ENCODE results near the gene THOC1.
A peak's percentile ranks its signal among the peaks of the same experiment; 100 is the strongest.

Gene THOC1

GRCh38 chr18:275486-275885, 7.6 kb upstream of the THOC1 start:
- H3K4me3 ChIP-seq (ENCODE audit: low read depth, low read length), result no peak overlapping the region

- H3K4me3 ChIP-seq (ENCODE audit: low read depth, low read length), result no peak overlapping the region
Observed at GRCh38 chr18:274313-274712, 6.5 kb upstream of the THOC1 start.

- H3K4me3 ChIP-seq (ENCODE audit: low read depth, low read length), result no peak overlapping the region
Observed at GRCh38 chr18:273525-273924, 5.7 kb upstream of the THOC1 start.

- no peak overlapping the region for H3K4me3 ChIP-seq (ENCODE audit: low read depth, low read length)
Observed at GRCh38 chr18:272650-273049, 4.8 kb upstream of the THOC1 start.

DNA sequence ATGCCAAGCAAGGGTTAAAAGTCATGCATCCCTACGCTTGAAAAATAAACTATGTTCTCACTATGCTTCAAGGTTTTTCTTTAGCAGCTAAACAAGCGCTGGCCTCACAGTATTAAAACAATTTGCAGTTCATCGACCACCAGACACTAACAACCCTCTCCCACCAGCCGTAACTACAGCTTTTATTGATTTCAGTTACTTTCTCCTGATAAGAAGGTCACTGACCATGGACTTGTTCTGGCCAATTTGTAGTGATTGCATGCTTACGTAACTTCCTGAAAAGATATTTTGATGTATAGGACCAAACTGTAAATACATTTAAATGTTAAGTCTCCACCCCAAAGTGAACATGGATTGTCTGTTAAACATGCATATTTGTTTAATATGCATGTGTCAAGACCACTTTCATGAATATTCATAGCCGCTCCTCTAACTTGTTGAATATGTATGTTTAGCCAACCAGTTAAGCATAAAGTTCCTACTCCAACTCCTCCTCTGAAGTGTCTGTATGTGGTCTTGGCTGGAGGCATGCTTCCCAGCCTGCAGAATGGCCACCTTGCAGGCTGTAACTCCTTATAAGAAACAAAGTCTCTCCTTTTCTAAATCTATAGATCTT, 1.7 kb upstream of the THOC1 start:
- H3K4me3 ChIP-seq (ENCODE audit: low read depth, low read length), result no peak overlapping the region

DNA sequence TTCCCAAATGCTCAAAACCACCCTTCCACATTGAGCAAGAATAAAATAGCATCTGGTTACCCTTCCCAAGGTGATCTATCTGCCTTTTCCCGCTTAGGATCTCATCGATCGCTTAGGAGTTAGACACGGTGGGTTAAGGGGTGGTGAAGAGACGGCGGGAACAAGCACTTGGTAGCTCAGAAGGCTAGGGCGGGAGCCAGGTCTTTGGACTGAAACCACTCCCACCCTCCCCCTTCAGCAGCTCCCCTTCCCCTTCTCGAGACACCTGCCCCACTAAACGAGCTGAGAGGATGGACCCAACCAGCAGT, 513 bp downstream of the THOC1 start:
- peak overlapping the region; percentile 92 for H3K4me3 ChIP-seq (ENCODE audit: low read depth, low read length)

GRCh38 chr18:261398-262073, 6.3 kb downstream of the THOC1 start:
- H3K4me3 ChIP-seq (ENCODE audit: low read depth, low read length), result no peak overlapping the region

DNA sequence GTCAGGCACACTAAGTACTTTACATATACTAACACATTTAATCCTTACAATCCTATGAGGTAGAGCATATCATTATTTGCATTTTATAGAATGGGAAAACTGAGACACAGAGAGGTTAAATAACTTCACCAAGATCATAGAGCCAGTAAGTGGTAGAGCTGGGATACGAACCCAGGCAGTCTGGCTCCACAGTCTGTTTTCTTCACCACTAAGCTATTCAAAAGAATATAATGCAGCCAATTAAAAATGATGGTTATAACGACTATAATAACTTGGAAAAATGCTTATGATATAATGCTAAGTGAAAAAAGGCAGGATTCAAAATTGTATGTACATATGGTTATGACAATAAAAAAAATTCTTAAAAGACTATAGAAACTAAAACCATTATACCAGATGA, 7.3 kb downstream of the THOC1 start:
- no peak overlapping the region for H3K4me3 ChIP-seq (ENCODE audit: low read depth, low read length)

DNA sequence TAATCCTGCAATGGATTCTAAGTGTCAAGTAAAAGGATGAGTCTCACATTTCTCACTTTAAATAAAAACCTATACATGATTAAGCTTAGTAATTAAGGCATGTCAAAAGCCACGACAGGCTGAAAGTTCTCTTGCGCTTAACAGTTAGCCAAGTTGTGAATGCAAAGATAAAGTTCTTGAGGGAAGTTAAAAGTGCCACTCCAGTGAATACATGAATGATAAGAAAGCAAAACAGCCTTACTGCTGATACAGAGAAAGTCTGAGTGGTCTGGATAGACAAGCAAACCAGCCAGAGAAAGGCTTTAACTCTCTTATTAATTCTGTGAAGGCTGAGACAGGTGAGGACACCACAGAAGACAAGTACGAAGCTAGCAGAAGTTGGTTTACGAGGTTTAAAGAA, 12.7 kb downstream of the THOC1 start:
- no peak overlapping the region for H3K4me3 ChIP-seq (ENCODE audit: low read depth, low read length)

DNA sequence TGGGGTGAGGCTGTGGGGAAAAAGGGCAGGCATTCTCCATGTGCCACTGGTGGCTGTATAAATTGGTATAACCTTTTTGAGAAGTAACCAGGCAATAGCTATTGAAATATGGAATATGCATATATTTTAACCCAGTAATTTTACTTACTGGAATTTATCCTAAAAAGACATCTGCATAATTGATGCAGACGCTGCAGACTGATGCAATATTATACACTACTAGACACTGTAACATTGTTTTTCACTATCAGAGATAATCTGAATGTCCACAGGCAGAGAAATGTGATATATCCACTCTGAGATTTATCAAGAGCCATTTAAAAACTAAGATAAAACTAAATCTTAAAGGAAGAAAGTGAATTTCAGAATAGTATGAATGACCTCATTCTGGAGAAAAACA, 14.7 kb downstream of the THOC1 start:
- H3K4me3 ChIP-seq (ENCODE audit: low read depth, low read length), result no peak overlapping the region

DNA sequence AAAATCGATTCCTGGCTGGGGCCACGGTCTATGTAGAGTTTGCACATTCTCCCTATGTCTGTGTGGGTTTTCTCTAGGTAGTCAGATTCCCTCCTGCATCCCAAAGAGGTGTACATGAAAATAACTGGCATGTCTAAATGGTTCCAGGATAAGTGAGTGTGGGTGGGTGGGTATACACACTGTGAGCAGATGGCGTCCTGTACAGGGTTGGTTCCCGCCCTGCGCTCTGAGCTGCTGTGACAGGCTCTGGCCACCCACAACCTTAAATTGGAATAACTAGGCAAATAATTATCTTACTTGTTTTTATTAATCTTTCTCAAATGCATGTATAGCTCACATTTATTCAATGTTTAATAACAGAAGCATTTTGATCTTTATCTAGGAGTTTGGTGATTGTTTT, 16.3 kb downstream of the THOC1 start:
- no peak overlapping the region for H3K4me3 ChIP-seq (ENCODE audit: low read depth, low read length)

DNA sequence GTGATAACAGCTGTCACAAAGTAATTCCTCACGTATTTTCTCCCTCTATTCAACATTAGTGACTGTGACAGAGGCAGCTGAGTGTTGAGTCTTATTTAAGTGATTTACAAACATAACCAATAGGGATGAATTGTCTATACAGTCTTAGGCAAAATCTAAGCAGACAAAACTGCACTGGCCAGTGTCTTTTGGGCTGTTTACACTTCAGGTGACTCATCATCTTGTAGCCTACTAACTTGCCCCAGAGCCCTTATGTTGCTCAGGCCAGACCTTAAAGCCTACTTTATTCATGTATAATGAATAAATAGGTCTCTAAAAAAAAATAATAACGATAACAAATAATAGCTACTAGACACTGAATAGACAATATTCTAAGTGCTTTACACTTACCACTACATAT, 17.2 kb downstream of the THOC1 start:
- no peak overlapping the region for H3K4me3 ChIP-seq (ENCODE audit: low read depth, low read length)

- H3K4me3 ChIP-seq (ENCODE audit: low read depth, low read length), result no peak overlapping the region
Observed at GRCh38 chr18:248053-248452, 19.8 kb downstream of the THOC1 start.

GRCh38 chr18:245282-245847, 22.5 kb downstream of the THOC1 start:
- H3K4me3 ChIP-seq (ENCODE audit: low read depth, low read length), result no peak overlapping the region

GRCh38 chr18:240175-240574, 27.7 kb downstream of the THOC1 start:
- H3K4me3 ChIP-seq (ENCODE audit: low read depth, low read length), result no peak overlapping the region

DNA sequence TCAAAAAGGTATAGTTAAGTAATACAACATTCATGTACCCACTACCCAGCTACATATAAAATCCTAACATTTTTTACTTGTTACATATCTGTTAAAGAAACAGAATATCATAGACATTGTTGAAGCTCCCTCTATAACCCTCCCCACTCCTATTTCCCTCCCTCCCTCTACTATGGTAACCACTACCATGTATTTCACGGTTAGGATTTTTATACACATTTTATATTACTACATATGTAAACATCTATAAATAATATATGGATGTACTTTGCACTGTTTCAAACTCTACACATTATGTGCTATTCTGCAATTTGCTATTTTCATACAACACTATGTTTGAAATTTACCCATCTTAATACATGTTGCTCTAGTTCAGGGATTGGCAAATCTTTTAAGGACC, 36.3 kb downstream of the THOC1 start:
- H3K4me3 ChIP-seq (ENCODE audit: low read depth, low read length), result no peak overlapping the region

- H3K4me3 ChIP-seq (ENCODE audit: low read depth, low read length), result no peak overlapping the region
Observed at GRCh38 chr18:228586-228985, 39.3 kb downstream of the THOC1 start.

DNA sequence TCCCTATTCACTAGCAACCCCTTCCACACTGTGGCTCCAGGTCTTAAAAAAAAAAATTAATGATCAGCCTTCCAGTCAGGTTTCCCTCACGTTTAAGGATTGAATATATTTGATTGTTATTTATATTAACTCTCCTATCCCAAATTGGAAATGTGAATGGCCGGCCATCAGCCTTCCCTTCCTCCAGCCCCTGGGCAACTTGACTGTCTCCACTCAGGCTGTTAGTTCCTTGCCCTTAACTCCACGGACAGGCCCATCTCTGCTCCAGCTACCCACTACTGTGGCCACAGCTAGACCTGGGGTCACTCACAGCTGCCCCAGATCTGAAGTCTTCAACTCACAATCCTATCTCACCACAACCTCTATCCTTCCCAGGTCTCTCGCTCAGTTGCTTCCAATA, 39.9 kb downstream of the THOC1 start:
- no peak overlapping the region for H3K4me3 ChIP-seq (ENCODE audit: low read depth, low read length)

DNA sequence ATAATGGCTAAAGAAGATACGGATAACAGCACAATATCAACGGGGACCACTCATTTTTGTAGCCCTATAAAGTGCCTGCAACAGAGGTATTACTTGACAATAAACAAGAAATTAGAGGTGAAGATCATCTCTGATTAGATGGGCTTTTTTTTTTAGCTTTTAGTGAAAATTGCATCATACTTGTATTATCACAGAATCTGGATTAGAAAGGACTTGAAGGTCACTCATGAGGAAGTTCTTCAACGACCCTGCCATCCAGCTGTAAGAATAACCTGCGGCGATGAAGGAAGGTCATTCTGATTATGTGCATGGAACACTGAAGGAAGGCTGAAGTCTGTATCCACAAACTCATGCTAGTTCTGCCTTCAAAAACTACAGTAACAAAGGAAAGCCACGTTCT, 40.5 kb downstream of the THOC1 start:
- no peak overlapping the region for H3K4me3 ChIP-seq (ENCODE audit: low read depth, low read length)

- no peak overlapping the region for H3K4me3 ChIP-seq (ENCODE audit: low read depth, low read length)
Observed at GRCh38 chr18:225745-226144, 42.1 kb downstream of the THOC1 start.

GRCh38 chr18:220708-221107, 47.1 kb downstream of the THOC1 start:
- no peak overlapping the region for H3K4me3 ChIP-seq (ENCODE audit: low read depth, low read length)

DNA sequence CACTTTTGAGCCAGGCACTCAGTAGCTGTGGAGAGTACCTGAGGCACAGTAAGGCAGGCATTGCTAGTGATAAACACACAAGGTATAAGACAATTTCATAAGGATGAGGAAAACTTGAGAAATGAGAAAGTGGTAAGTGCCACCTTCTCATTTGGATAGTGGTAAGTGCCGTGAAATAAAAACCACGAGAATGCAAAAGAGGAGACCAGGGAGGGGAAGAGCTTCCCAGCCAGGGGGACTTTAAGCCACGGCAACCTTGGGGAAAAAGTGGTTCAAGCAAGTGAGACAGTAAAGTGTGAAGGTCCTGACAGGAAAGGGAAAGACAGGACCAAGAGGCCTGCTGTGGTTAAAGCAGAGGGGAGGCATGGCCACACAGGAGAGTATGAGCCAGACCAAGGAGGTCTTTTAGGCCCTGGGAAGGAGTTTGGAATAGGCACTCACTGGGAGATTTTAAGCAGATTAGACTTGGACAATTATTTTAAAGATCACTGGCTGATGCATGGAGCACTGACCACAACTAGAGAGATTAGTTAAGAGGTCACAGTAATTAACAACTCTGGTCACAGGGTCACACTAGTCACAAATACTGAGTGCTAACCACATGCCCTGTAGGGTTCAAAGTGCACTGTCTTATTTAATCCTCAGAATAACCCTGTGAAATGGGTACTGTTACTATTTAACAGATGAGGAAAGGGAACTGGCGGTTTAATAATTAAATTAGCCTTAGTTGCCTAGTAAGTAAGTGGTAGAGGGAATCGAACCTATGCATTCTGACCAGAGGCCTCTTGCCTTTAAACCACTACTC, 50.1 kb downstream of the THOC1 start:
- H3K4me3 ChIP-seq (ENCODE audit: low read depth, low read length), result no peak overlapping the region

Data from iPS-11a (cell line).